ENCODE results near the gene ZDHHC14. TPM values are rescaled to one million over a fixed set of nuclear protein-coding genes. Genes with fewer than 3 reads are reported as not detected.
A peak's percentile ranks its signal among the peaks of the same experiment; 100 is the strongest.

The ZDHHC14 gene
- total RNA-seq, 2 experiments from 2014 or later = 2.4 to 2.5 TPM

DNA sequence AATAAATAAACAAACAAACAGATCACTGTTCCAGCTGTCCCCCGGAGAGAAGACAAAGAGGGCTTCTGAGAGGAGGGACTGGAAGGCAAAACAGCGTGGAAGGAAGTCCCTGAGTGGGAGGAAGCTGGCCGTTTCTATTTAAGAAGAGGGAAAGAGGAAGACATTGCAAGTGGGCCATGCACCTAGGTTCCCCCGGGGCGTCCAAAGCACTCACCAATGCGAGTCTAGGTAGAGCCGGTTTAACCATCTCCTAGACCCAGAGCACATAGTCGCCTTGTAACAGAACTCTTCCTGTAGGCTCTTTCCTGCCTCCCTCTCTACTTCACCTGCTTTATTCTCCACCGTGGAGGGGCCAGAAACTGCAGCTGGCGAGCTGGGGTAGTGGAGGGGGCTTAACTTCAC lies 158.4 kb downstream of the ZDHHC14 start:
- Mint-ChIP-seq H3K4me1 (peaks cover 35% of the 10 kb centered on the region), H3K27ac (peak overlapping the region; percentile 15)

DNA sequence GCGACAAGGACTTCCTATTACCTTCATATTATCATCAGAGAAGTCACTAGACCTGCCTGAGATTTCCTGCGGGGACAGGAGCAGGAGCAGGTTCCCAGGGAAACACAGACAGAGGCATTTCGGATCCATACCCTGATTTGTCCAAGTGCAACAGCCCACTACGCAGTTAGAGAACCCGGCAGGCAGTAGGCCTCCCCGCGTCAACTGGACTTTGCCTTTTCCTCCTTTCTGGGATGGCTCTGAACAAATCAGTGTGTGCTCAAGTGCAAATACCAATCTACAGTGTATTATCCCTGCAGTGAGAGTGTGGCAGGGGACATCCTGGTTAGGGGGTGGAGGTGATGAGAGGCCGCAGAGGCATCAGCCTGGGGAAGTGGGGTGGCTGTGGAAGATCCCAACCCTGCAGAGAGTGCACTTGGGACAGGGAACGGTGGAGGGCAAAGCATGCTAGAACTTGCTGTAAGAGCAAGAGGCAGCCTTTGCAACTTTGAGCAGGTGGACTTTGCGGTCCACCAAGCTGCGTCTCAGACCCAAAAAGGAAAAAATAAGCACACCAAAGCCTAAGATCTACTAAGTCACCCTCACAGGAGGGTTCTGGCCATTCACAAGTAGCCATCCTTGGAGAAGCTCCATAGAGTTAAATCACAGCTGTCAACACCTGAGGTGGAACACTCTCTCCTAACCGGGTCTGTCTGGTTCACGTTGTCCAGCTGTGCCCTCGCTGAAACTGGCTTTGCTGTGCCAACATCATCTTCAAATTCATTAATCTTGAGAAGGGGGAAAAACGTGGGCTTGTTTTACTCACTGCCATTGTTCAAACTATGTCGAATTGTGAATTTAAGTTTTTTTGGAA lies 159.1 kb downstream of the ZDHHC14 start:
- ChIA-PET POLR2A (no interaction called here), CTCF (interaction anchor here (0.6 to 1.1 kb wide), 2 partner anchors 10 to 65 kb away, joined by 3 to 4 read pairs; no protein-coding TSS in a partner anchor)
- Mint-ChIP-seq H3K36me3 (ENCODE audit: low read depth) (peaks cover 2% of the 10 kb centered on the region), H3K27me3 (peaks cover 3% of the 10 kb centered on the region), H3K4me1 (peaks cover 30% of the 10 kb centered on the region), H3K27ac (no peak overlapping the region), H3K9me3 (ENCODE audit: low read depth) (peaks cover 3% of the 10 kb centered on the region), H3K4me3 (no peak overlapping the region)
- intact Hi-C loops (cut with DNase I, micrococcal nuclease) = loop anchor here (5.0 kb wide), 4 partner anchors 158 to 1107 kb away; partner anchors contain the start of gene ZDHHC14 (in 1 of the 2)
- no peak for ATAC-seq
- no peak for DNase-seq

More for the DNA sequence above, 158.4 kb downstream of the ZDHHC14 start:
- CTCF ChIA-PET = interaction anchor here (0.9 to 1.1 kb wide), 2 partner anchors 9 to 59 kb away, joined by 3 read pairs; no protein-coding TSS in a partner anchor
- DNase-seq = no peak
- no peak for ATAC-seq
- intact Hi-C loops (cut with DNase I, micrococcal nuclease) = loop anchor here (5.0 kb wide), 4 partner anchors 157 to 1108 kb away; partner anchors contain the start of gene ZDHHC14 (in 1 of the 2)
- no peak overlapping the region for H3K4me3 Mint-ChIP-seq
- no peaks in the 10 kb centered on the region for H3K9me3 Mint-ChIP-seq (ENCODE audit: low read depth)
- H3K27me3 Mint-ChIP-seq = peaks cover 5% of the 10 kb centered on the region
- POLR2A ChIA-PET = no interaction called here
- H3K36me3 Mint-ChIP-seq (ENCODE audit: low read depth) = peaks cover 2% of the 10 kb centered on the region

DNA sequence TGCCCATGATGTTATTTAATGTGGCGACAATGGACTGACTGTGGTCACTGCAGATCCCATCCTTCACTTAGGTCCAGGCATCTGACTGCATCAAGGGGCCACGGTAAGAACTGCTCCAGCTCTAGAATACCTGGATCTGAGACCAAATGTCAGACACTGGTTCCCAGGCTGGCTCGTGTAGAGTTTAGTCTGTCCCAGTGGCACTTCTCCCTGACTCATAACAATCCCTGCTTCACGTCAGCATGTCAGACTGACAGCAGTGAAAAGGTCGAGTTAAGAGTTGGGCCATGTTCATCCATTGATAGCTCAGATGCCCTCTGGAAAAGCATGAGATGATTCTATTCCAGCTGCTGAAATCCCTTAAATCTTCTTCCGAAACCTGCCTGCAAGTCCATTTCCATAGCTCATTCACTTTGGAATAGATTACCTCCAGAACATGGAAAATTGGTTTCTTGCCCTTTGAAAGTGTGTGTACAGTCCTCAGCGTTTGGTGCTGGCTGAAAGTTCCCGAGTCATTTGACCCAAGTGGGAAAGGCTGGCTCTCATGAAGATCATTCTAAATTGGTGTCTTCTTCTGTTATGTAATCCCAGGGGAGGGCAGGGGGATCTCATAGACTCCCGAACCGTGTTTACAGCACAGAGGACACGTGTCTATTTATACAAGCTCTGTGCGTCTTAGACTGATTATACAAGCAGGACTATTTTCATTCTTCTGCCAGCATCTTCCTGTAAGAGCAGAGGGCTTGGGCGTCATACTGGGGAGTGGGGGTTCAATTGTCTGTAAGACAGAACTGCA lies 160.8 kb downstream of the ZDHHC14 start:
- Mint-ChIP-seq H3K27ac (no peak overlapping the region), H3K4me1 (peaks cover 15% of the 10 kb centered on the region), H3K27me3 (peaks cover 3% of the 10 kb centered on the region), H3K36me3 (ENCODE audit: low read depth) (peaks cover 2% of the 10 kb centered on the region), H3K9me3 (ENCODE audit: low read depth) (peaks cover 3% of the 10 kb centered on the region), H3K4me3 (no peak overlapping the region)
- CTCF ChIA-PET = interaction anchor here (1.1 kb wide), 1 partner anchor 227 kb away, joined by 3 read pairs; no protein-coding TSS in a partner anchor
- DNase-seq = no peak
- POLR2A ChIA-PET = no interaction called here
- intact Hi-C loops (cut with DNase I, micrococcal nuclease) = no loop called here
- no peak for ATAC-seq

DNA sequence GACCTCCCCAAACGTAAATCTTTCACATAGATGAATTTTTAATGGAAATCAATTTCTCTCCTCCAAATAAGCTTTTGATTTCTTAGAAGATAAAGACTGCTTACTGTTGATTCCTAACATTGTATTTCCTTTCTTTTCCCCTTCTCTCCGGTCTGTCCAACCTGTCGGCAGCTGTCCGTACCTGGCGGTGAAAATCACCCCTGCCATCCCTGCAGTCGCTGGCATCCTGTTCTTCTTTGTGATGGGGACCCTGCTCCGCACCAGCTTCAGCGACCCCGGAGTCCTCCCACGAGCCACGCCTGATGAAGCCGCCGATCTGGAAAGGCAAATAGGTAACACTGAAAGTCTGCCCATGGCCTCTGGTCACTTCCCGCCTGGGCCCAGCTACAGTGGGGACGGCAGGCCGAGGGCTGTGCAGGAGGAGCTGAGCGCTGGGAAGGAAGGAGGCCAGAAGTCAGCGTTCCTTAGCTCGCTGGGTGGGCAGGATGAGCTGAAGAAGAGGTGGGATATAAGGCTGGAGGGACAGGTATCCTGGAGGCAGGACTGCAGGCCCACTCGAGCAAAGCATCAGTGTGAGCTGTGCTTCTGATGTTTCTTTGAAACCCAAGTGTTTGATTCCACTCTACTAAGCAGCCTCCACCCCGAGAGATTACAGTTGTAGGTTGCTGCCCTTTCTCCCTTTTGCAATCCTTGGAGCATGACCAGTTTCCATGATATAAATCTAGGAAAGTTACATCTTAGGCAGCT lies 161.6 kb downstream of the ZDHHC14 start:
- CTCF ChIA-PET = interaction anchor here (1.0 to 1.1 kb wide), 3 partner anchors 30 to 228 kb away, joined by 3 read pairs; no protein-coding TSS in a partner anchor
- POLR2A ChIA-PET = interaction anchor here (0.6 kb wide), 1 partner anchor 16 kb away, joined by 3 read pairs; no protein-coding TSS in a partner anchor
- intact Hi-C loops (cut with DNase I, micrococcal nuclease) = no loop called here
- no peak overlapping the region for H3K27ac Mint-ChIP-seq
- H3K27me3 Mint-ChIP-seq = peaks cover 3% of the 10 kb centered on the region
- H3K36me3 Mint-ChIP-seq (ENCODE audit: low read depth) = peaks cover 4% of the 10 kb centered on the region
- H3K4me3 Mint-ChIP-seq = no peak overlapping the region
- DNase-seq (no peak), ATAC-seq (no peak)
- H3K9me3 Mint-ChIP-seq (ENCODE audit: low read depth) = peaks cover 3% of the 10 kb centered on the region
- peaks cover 8% of the 10 kb centered on the region for H3K4me1 Mint-ChIP-seq

DNA sequence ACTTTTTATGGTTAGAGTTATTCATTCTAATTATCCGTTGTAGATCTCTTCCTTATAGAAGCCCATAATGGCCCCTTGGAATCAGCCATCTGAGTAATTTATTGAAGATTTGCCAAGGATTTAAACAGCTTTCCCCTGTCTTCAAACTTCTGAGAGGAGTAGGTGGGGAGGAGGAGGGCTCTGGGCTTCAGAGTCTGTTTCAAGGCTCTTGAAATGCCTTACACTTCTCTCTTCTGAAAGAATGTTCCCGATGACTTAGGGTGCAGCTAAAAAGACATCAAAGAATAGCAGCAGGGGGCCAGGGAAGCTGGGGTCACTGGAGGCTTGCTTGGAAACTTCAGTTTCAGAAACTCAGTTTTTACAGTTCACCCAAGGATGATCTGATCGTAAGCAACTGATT lies 165.3 kb downstream of the ZDHHC14 start:
- CTCF ChIA-PET = interaction anchor here (0.7 kb wide), 1 partner anchor 47 kb away, joined by 3 read pairs; no protein-coding TSS in a partner anchor
- ATAC-seq = no peak
- Mint-ChIP-seq H3K27me3 (peaks cover 2% of the 10 kb centered on the region), H3K4me1 (peaks cover 19% of the 10 kb centered on the region), H3K36me3 (ENCODE audit: low read depth) (peaks cover 4% of the 10 kb centered on the region), H3K9me3 (ENCODE audit: low read depth) (peaks cover 3% of the 10 kb centered on the region), H3K27ac (no peak overlapping the region), H3K4me3 (no peak overlapping the region)
- DNase-seq = no peak
- intact Hi-C loops (cut with DNase I, micrococcal nuclease) = no loop called here
- POLR2A ChIA-PET = no interaction called here

DNA sequence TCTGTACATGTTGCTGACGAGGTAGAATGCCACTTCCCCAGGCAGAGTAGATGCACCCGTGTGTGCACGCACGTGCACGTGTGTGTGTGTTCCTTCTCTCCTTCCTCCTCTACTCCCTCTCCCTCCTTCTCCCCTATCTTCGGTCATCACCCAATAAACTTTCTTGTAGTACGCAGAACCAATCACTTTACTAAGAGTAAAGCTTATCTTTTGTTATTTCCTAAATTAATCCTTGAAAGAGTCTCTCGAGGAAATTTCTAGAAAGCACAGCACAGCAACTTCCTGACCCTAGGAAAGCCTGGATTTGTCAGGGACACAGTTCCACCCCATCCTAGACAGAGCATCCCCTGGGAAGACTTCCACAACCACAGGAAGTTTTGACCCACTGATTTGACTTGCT lies 166.1 kb downstream of the ZDHHC14 start:
- Mint-ChIP-seq H3K4me1 (peaks cover 22% of the 10 kb centered on the region), H3K9me3 (ENCODE audit: low read depth) (peaks cover 3% of the 10 kb centered on the region), H3K27ac (no peak overlapping the region), H3K27me3 (peaks cover 2% of the 10 kb centered on the region), H3K4me3 (no peak overlapping the region), H3K36me3 (ENCODE audit: low read depth) (peaks cover 4% of the 10 kb centered on the region)
- no peak for DNase-seq
- no peak for ATAC-seq
- intact Hi-C loops (cut with DNase I, micrococcal nuclease) = no loop called here
- ChIA-PET POLR2A (no interaction called here), CTCF (interaction anchor here (0.6 kb wide), 1 partner anchor 84 kb away, joined by 3 read pairs; no protein-coding TSS in a partner anchor)

DNA sequence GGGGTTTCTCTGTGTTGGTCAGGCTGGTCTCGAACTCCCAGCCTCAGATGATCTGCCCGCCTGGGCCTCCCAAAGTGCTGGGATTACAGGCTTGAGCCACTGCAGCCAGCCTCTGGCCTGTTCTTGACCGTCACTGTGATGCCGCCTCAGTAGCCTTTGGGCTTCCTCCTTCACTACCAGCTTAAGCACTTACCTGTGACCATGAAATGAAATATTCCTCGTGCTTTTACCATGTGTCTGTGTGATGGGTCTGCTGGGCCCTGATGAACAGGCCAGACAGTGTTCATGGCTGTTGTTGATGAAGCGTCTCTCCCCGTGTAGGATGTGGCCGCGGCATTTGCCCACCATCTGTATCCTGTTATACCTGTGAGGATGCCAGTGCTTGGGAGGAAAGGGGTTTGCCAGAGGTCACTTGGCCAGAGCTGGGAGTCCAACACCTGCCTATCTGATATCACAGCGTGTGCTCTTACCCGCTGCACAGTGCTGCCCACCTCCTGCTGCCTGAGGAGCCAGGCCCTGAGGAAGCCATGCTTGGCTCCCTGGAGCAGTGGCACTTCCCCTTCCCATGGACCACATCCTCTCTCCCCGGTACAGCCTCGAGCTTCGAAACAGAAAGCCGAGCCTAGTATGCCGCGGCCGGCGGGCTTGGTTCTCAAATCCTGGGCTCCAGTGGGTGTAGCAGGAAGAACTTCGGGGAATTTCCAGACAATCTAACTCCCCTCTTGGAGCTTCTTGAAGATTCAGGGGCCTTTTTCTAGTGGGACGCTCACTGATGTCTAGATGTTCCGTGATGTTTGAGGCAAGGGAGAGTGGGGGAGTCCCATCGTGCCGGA lies 167.9 kb downstream of the ZDHHC14 start:
- ATAC-seq (no peak), DNase-seq (no peak)
- Mint-ChIP-seq H3K27me3 (peaks cover 2% of the 10 kb centered on the region), H3K4me3 (no peak overlapping the region), H3K36me3 (ENCODE audit: low read depth) (peaks cover 2% of the 10 kb centered on the region), H3K27ac (no peak overlapping the region), H3K9me3 (ENCODE audit: low read depth) (peaks cover 3% of the 10 kb centered on the region), H3K4me1 (peaks cover 22% of the 10 kb centered on the region)
- CTCF ChIA-PET = no interaction called here
- POLR2A ChIA-PET = interaction anchor here (0.6 kb wide), 1 partner anchor 169 kb away, joined by 3 read pairs; no protein-coding TSS in a partner anchor
- intact Hi-C loops (cut with DNase I, micrococcal nuclease) = no loop called here

DNA sequence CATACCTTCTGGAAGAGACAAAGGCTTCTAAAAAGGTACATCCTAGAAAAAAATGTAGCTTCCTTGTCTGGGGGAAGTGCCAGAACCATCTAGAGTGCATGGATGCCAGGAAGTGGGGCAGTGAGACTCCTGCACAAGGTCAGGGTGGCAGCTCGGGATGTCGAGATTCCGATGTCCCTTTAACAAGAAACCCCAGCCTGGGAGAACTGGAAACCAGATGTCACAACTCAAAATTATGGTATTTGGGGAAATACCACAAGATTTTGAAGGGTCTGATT lies 168.4 kb downstream of the ZDHHC14 start:
- no peak for ATAC-seq
- Mint-ChIP-seq H3K27me3 (peaks cover 2% of the 10 kb centered on the region), H3K27ac (no peak overlapping the region), H3K4me3 (no peak overlapping the region), H3K36me3 (ENCODE audit: low read depth) (peaks cover 2% of the 10 kb centered on the region), H3K4me1 (peaks cover 22% of the 10 kb centered on the region), H3K9me3 (ENCODE audit: low read depth) (peaks cover 3% of the 10 kb centered on the region)
- CTCF ChIA-PET = no interaction called here
- POLR2A ChIA-PET = interaction anchor here (0.6 kb wide), 1 partner anchor 169 kb away, joined by 3 read pairs; no protein-coding TSS in a partner anchor
- DNase-seq = no peak
- intact Hi-C loops (cut with DNase I, micrococcal nuclease) = no loop called here

DNA sequence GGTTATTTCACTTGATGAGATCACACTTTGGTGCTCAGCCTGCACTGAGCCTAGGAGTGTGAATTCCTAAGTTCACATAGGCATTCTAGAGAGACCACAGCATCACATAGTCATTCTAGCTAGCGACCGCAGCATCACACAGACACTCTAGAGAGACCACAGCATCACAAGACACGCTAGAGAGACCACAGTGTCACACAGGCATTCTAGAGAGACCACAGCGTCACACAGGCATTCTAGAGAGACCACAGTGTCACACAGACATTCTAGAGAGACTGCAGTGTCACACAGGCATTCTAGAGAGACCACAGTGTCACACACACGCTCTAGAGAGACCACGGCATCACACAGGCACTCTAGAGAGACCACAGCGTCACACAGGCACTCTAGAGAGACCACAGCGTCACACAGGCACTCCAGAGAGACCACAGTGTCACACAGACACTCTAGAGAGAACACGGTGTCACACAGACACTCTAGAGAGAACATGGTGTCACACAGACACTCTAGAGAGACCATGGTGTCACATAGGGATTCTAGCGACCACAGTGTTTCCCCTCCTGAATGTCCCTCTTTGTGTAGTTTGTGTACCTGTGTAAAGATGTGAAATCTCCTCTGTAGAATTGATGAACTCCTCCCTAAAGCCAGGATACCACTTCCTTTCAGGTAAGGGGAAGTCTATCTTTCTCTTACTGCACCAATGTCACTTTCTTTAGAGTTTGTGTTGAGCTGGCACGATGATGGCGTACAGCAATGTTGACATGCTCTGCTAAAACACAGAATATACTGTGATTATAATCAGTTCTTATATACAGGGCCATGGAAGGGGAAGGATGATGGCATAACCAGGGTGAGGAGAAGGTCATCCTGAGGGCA lies 169.4 kb downstream of the ZDHHC14 start:
- H3K9me3 Mint-ChIP-seq (ENCODE audit: low read depth) = no peaks in the 10 kb centered on the region
- H3K36me3 Mint-ChIP-seq (ENCODE audit: low read depth) = peaks cover 2% of the 10 kb centered on the region
- intact Hi-C loops (cut with DNase I, micrococcal nuclease) = no loop called here
- ATAC-seq (peak; percentile 74), DNase-seq (peak; percentile 63)
- no peak overlapping the region for H3K4me3 Mint-ChIP-seq
- ChIA-PET CTCF (interaction anchor here (0.6 kb wide), 2 partner anchors 17 to 26 kb away, joined by 3 read pairs; no protein-coding TSS in a partner anchor), POLR2A (no interaction called here)
- H3K27ac Mint-ChIP-seq = peak overlapping the region; percentile 52
- peaks cover 2% of the 10 kb centered on the region for H3K27me3 Mint-ChIP-seq
- H3K4me1 Mint-ChIP-seq = peaks cover 22% of the 10 kb centered on the region

All from activated CD4-positive, alpha-beta T cell treated with anti-CD3 and anti-CD28 coated beads for 36 hours (primary cell).